Esophagus squamous epithelium (tissue), 4 donors: ENCODE measurements around the gene ZNF593.

Experiments
- CTCF ChIP-seq, 6 experiments: fragments of 450-650 bp in 4 of 6; fragments of 200-600 bp in 2 of 6; sonication (generic) in 2 of 6; IDR thresholded peaks; one replicate each; pipeline ENCODE4 v1.5.1; 2016 to 2019; ENCODE audit warnings: antibody characterized with exemption in 6 of 6, mild to moderate bottlenecking in 4 of 6, moderate library complexity in 4 of 6
- POLR2A ChIP-seq, 4 donors: fragments of 450-650 bp; IDR thresholded peaks; one replicate each; pipeline ENCODE4 v1.6.1; 2017; ENCODE audit warnings: antibody characterized with exemption in 4 of 4, mild to moderate bottlenecking in 4 of 4, moderate library complexity in 3 of 4

- TF ChIP-seq CTCF (IDR thresholded peaks at IDR 0.05), result no peak
- no peak for TF ChIP-seq POLR2A (IDR thresholded peaks at IDR 0.05)
Measured at GRCh38 chr1:26166719-26167281, 2.9 kb upstream of the ZNF593 start.
